Esophagus (tissue), 2 donors: ENCODE measurements around the gene NOX4. TPM values are rescaled to one million over a fixed set of nuclear protein-coding genes. Genes with fewer than 3 reads are reported as not detected.

Experiments
- H3K27ac ChIP-seq, 2 donors: one replicate each; pipeline ENCODE4 v1.5.1; 2013; ENCODE audit warnings: low read depth in 2 of 2, mild to moderate bottlenecking in 2 of 2, inconsistent platforms in 1 of 2, low read length in 1 of 2, moderate library complexity in 1 of 2
- H3K27me3 ChIP-seq, 2 donors: one replicate each; pipeline ENCODE4 v1.6.1; 2013; ENCODE audit warnings: low read length in 2 of 2, control low read depth in 1 of 2, mild to moderate bottlenecking in 1 of 2; ENCODE audit not compliant: insufficient read depth in 2 of 2, control insufficient read depth in 1 of 2
- H3K36me3 ChIP-seq, 2 donors: one replicate each; pipeline ENCODE4 v1.6.1; 2013; ENCODE audit warnings: low read length in 1 of 2; ENCODE audit not compliant: control insufficient read depth in 2 of 2, insufficient read depth in 2 of 2
- H3K4me1 ChIP-seq, 2 donors: one replicate each; pipeline ENCODE4 v1.6.1; 2013; ENCODE audit warnings: low read length in 1 of 2; ENCODE audit not compliant: control insufficient read depth in 2 of 2, insufficient read depth in 2 of 2
- H3K4me3 ChIP-seq, 2 donors: one replicate each; pipeline ENCODE4 v1.5.1; 2013; ENCODE audit warnings: low read length in 2 of 2, mild to moderate bottlenecking in 2 of 2, low read depth in 1 of 2, moderate library complexity in 1 of 2
- H3K9me3 ChIP-seq, 2 donors: one replicate each; pipeline ENCODE4 v1.6.1; 2013; ENCODE audit warnings: mild to moderate bottlenecking in 2 of 2, low read depth in 1 of 2, low read length in 1 of 2, moderate library complexity in 1 of 2; ENCODE audit not compliant: control insufficient read depth in 2 of 2, insufficient read depth in 1 of 2
- WGBS, 2 donors: extraction: QIAGEN DNeasy Blood & Tissue Kit; methylation state at CpG; one replicate each; pipeline ENCODE4 v1.1.7; 2013; 5-methylcytosine and 5-hydroxymethylcytosine counted together
- polyA plus RNA-seq, 2 donors: library from polyadenylated mRNA; stranded (reverse); fragments of 200-250 nt; gene quantifications; one replicate each; pipeline ENCODE4 v1.2.3, GENCODE V29; 2013
- donor health status: healthy with polysubstance abuse.
- donor health status: Bipolar disorder and iron deficiency.

The NOX4 gene
- polyA plus RNA-seq, 2 donors: 0.20 to 0.43 TPM

- Histone ChIP-seq H3K27me3 (no peaks in the 10 kb centered on the region), H3K4me1 (no peaks in the 10 kb centered on the region), H3K9me3 (no peaks in the 10 kb centered on the region), H3K4me3 (no peak overlapping the region), H3K27ac (no peak overlapping the region), H3K36me3 (no peaks in the 10 kb centered on the region)
- WGBS, 2 donors: 91 to 94% methylated on average over 2 of the region's 2 CpGs
Observed at GRCh38 chr11:89504270-89504669, 13.1 kb upstream of the NOX4 start.

GRCh38 chr11:89503422-89503821, 12.2 kb upstream of the NOX4 start:
- no peaks in the 10 kb centered on the region for H3K27me3 ChIP-seq
- WGBS, 2 donors: 57 to 62% methylated on average over 2 of the region's 2 CpGs
- H3K4me3 ChIP-seq: no peak overlapping the region
- H3K27ac ChIP-seq: no peak overlapping the region
- no peaks in the 10 kb centered on the region for H3K36me3 ChIP-seq
- H3K9me3 ChIP-seq: no peaks in the 10 kb centered on the region
- H3K4me1 ChIP-seq: no peaks in the 10 kb centered on the region

GRCh38 chr11:89502301-89502700, 11.1 kb upstream of the NOX4 start:
- H3K36me3 ChIP-seq: no peaks in the 10 kb centered on the region
- no peaks in the 10 kb centered on the region for H3K4me1 ChIP-seq
- no peak overlapping the region for H3K27ac ChIP-seq
- no peaks in the 10 kb centered on the region for H3K9me3 ChIP-seq
- 86 to 90% methylated on average over 2 of the region's 2 CpGs for WGBS, 2 donors
- no peaks in the 10 kb centered on the region for H3K27me3 ChIP-seq
- no peak overlapping the region for H3K4me3 ChIP-seq

- no peaks in the 10 kb centered on the region for H3K27me3 ChIP-seq
Observed at GRCh38 chr11:89500336-89500735, 9.2 kb upstream of the NOX4 start.

GRCh38 chr11:89498845-89499448, 7.8 kb upstream of the NOX4 start:
- H3K27me3 ChIP-seq: no peaks in the 10 kb centered on the region
- H3K9me3 ChIP-seq: no peaks in the 10 kb centered on the region
- no peak overlapping the region for H3K4me3 ChIP-seq
- H3K27ac ChIP-seq: no peak overlapping the region
- 89 to 91% methylated on average over 5 of the region's 5 CpGs for WGBS, 2 donors
- no peaks in the 10 kb centered on the region for H3K36me3 ChIP-seq
- H3K4me1 ChIP-seq: no peaks in the 10 kb centered on the region

More at GRCh38 chr11:89500336-89500735, 9.2 kb upstream of the NOX4 start:
- Histone ChIP-seq H3K4me1 (no peaks in the 10 kb centered on the region), H3K27ac (no peak overlapping the region), H3K9me3 (no peaks in the 10 kb centered on the region), H3K36me3 (no peaks in the 10 kb centered on the region), H3K4me3 (no peak overlapping the region)

GRCh38 chr11:89495951-89496350, 4.8 kb upstream of the NOX4 start:
- no peaks in the 10 kb centered on the region for H3K27me3 ChIP-seq
- H3K4me3 ChIP-seq: no peak overlapping the region
- H3K27ac ChIP-seq: no peak overlapping the region
- no peaks in the 10 kb centered on the region for H3K36me3 ChIP-seq
- H3K9me3 ChIP-seq: no peaks in the 10 kb centered on the region
- H3K4me1 ChIP-seq: no peaks in the 10 kb centered on the region
- WGBS, 2 donors: 36 to 50% methylated on average over 3 of the region's 3 CpGs

- H3K4me1 ChIP-seq: no peaks in the 10 kb centered on the region
Observed at GRCh38 chr11:89493431-89493830, 2.3 kb upstream of the NOX4 start.

GRCh38 chr11:89490602-89490980, 584 bp downstream of the NOX4 start:
- H3K27ac ChIP-seq: no peak overlapping the region
- no peaks in the 10 kb centered on the region for H3K36me3 ChIP-seq
- no peaks in the 10 kb centered on the region for H3K9me3 ChIP-seq
- H3K4me3 ChIP-seq: no peak overlapping the region
- 29 to 31% methylated on average over 3 of the region's 3 CpGs for WGBS, 2 donors
- H3K4me1 ChIP-seq: no peaks in the 10 kb centered on the region
- H3K27me3 ChIP-seq: no peaks in the 10 kb centered on the region

More at GRCh38 chr11:89493431-89493830, 2.3 kb upstream of the NOX4 start:
- Histone ChIP-seq H3K9me3 (no peaks in the 10 kb centered on the region), H3K4me3 (no peak overlapping the region), H3K27ac (no peak overlapping the region), H3K36me3 (no peaks in the 10 kb centered on the region), H3K27me3 (no peaks in the 10 kb centered on the region)
- 87 to 92% methylated on average over 3 of the region's 3 CpGs for WGBS, 2 donors

GRCh38 chr11:89489930-89490329, 1.2 kb downstream of the NOX4 start:
- 38 to 42% methylated on average over 1 of the region's 1 CpG for WGBS, 2 donors
- H3K4me1 ChIP-seq: no peaks in the 10 kb centered on the region
- no peak overlapping the region for H3K4me3 ChIP-seq
- H3K27ac ChIP-seq: no peak overlapping the region
- no peaks in the 10 kb centered on the region for H3K27me3 ChIP-seq
- no peaks in the 10 kb centered on the region for H3K9me3 ChIP-seq
- H3K36me3 ChIP-seq: no peaks in the 10 kb centered on the region

- Histone ChIP-seq H3K27ac (no peak overlapping the region), H3K27me3 (no peaks in the 10 kb centered on the region), H3K9me3 (no peaks in the 10 kb centered on the region), H3K4me3 (no peak overlapping the region), H3K36me3 (no peaks in the 10 kb centered on the region), H3K4me1 (no peaks in the 10 kb centered on the region)
- 77 to 85% methylated on average over 3 of the region's 3 CpGs for WGBS, 2 donors
Observed at GRCh38 chr11:89487016-89487415, 4.2 kb downstream of the NOX4 start.
